Measurements from ENCODE around the gene RALGAPA1. TPM values are rescaled to one million over a fixed set of nuclear protein-coding genes. Genes with fewer than 3 reads are reported as not detected.

Gene RALGAPA1
- total and polyA plus RNA-seq, 2 donors from 2014 or later: 13.3 to 78.7 TPM

Other genes starting within 250 kb of the RALGAPA1 start
- 7.3 TPM for gene BRMS1L, start 17.0 kb upstream of the RALGAPA1 start, total RNA-seq
- 9.0 TPM for gene BRMS1L, start 17.0 kb upstream of the RALGAPA1 start, polyA plus RNA-seq (ENCODE audit: insufficient read depth, low read depth, low replicate concordance)